T-helper 2 cell treated with Interferon-gamma antibody and Interleukin-4, amounts not matched to agents 100 ng/mL and 5 ng/mL, for 36 hours (primary cell): ENCODE data around the gene PTGES3L. TPM values are rescaled to one million over a fixed set of nuclear protein-coding genes. Genes with fewer than 3 reads are reported as not detected.
"Not testable (repeated sequence)": the region's sequence is repeated elsewhere in the genome, so short reads cannot be mapped to it uniquely, and the experiment has no call there.

Source experiments
- intact Hi-C: fragments of 100-400 bp; cut with micrococcal nuclease; formaldehyde crosslinking; loops from one replicate; pipeline ENCODE4 v1.15.1; 2023
- total RNA-seq: library from RNA; stranded (reverse); gene quantifications from 2 replicates; pipeline ENCODE4 v1.2.3, GENCODE V29; 2022

Gene PTGES3L
- total RNA-seq, 1 donor from 2014 or later = 0.43 TPM

GRCh38 chr17:42985225-42985624 lies 5.3 kb upstream of the PTGES3L start:
- intact Hi-C loops = no loop called here

GRCh38 chr17:42982266-42982665 lies 2.4 kb upstream of the PTGES3L start:
- intact Hi-C loops = no loop called here

GRCh38 chr17:42980766-42981397 lies 1.0 kb upstream of the PTGES3L start:
- intact Hi-C loops = loop anchor here (1.0 to 2.0 kb wide), 4 partner anchors 17 to 157 kb away; partner anchors contain the start of genes AARSD1, BECN1 and RPL27

GRCh38 chr17:42980274-42980765 lies 440 bp upstream of the PTGES3L start, which contains the start of gene RUNDC1:
Gene RUNDC1, plus strand, starts transcription at chr17:42980565. Its CDS starts 12 bp downstream, at chr17:42980577.
- intact Hi-C loops = loop anchor here (1.0 to 2.0 kb wide), 4 partner anchors 16 to 156 kb away; partner anchors contain the start of genes AARSD1, BECN1 and RPL27

- intact Hi-C loops = not testable (repeated sequence)
These were observed 4.2 kb downstream of the PTGES3L start for GRCh38 chr17:42975701-42976100.

GRCh38 chr17:42975265-42975664 lies 4.6 kb downstream of the PTGES3L start:
- intact Hi-C loops = no loop called here

GRCh38 chr17:42973323-42973722 lies 6.6 kb downstream of the PTGES3L start:
- intact Hi-C loops = not testable (repeated sequence)

GRCh38 chr17:42971589-42971988 lies 8.3 kb downstream of the PTGES3L start:
- intact Hi-C loops = no loop called here

- intact Hi-C loops = no loop called here
These were observed 10.8 kb downstream of the PTGES3L start for GRCh38 chr17:42969001-42969581.

- intact Hi-C loops = no loop called here
These were observed 12.0 kb downstream of the PTGES3L start for GRCh38 chr17:42967925-42968324.

GRCh38 chr17:42964161-42964932 lies 15.5 kb downstream of the PTGES3L start, which contains the start of gene AARSD1:
Gene AARSD1, minus strand, starts transcription at chr17:42964454. Its CDS starts 14 bp downstream, at chr17:42964440.
- intact Hi-C loops = loop anchor here (1.0 to 2.0 kb wide), 2 partner anchors 16 to 34 kb away; partner anchors contain the start of genes PTGES3L, RPL27 and RUNDC1

- intact Hi-C loops = no loop called here
These were observed 26.2 kb downstream of the PTGES3L start for GRCh38 chr17:42953669-42954068.

GRCh38 chr17:42950044-42950783 lies 29.7 kb downstream of the PTGES3L start:
- intact Hi-C loops = no loop called here

GRCh38 chr17:42946812-42947211 lies 33.1 kb downstream of the PTGES3L start:
- intact Hi-C loops = no loop called here

GRCh38 chr17:42944211-42944610 lies 35.7 kb downstream of the PTGES3L start:
- intact Hi-C loops = no loop called here

GRCh38 chr17:42937712-42938596 lies 41.9 kb downstream of the PTGES3L start:
- intact Hi-C loops = no loop called here

- intact Hi-C loops = no loop called here
These were observed 50.4 kb downstream of the PTGES3L start for GRCh38 chr17:42929497-42929844.

GRCh38 chr17:42928714-42929496 lies 51.0 kb downstream of the PTGES3L start:
- intact Hi-C loops = no loop called here

GRCh38 chr17:42924891-42925290 lies 55.0 kb downstream of the PTGES3L start:
- intact Hi-C loops = no loop called here
